ENCODE data around the gene PCDHB11.
"Not testable (repeated sequence)": the region's sequence is repeated elsewhere in the genome, so short reads cannot be mapped to it uniquely, and the experiment has no call there.

PCDHB11 gene

DNA sequence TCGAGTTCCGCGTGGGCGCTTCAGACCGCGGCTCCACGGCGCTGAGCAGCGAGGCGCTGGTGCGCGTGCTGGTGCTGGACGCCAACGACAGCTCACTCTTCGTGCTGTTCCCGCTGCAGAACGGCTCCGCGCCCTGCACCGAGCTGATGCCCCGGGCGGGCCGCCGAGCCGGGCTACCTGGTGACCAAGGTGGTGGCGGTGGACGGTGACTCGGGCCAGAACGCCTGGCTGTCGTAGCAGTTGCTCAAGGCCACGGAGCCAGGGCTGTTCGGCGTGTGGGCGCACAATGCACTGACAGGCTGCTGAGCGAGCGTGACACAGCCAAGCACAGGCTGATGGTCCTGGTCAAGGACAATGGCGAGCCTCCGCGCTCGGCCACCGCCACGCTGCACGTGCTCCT lies 42.1 kb downstream of the PCDHB11 start:
- Histone ChIP-seq H3F3A (ENCODE audit: insufficient read depth, low read length) (no peaks in the 10 kb centered on the region), H3K9me2 (replicated peaks; ENCODE audit: insufficient read depth, low read length) (no peaks in the 10 kb centered on the region), H3K4me2 (ENCODE audit: low read depth, low read length) (no peak overlapping the region), H3K4me3 (ENCODE audit: low read length) (no peak overlapping the region), H4K20me1 (ENCODE audit: insufficient read depth, low read length) (no peaks in the 10 kb centered on the region), H3K9ac (ENCODE audit: low read length) (no peak overlapping the region), H2AFZ (ENCODE audit: low read length) (no peak overlapping the region), H3K36me3 (replicated peaks; ENCODE audit: insufficient read depth, low read length) (no peaks in the 10 kb centered on the region), H3K9me3 (replicated peaks; ENCODE audit: insufficient read depth, low read length) (0 out of 2 replicates have a peak, but pooled peaks cover 4% of the 10 kb centered on the region), H3K79me2 (ENCODE audit: low read length) (no peaks in the 10 kb centered on the region), H3K27me3 (replicated peaks; ENCODE audit: insufficient read depth, low read length) (no peaks in the 10 kb centered on the region), H3K27ac (ENCODE audit: low read length) (no peak overlapping the region), H3K4me1 (ENCODE audit: low read length) (no peaks in the 10 kb centered on the region)
- TF ChIP-seq EZH2 (optimal IDR thresholded peaks at IDR 0.05; ENCODE audit: low read depth, low read length) (no peak), EZH2phosphoT487 (IDR thresholded peaks at IDR 0.05; ENCODE audit: low read length) (no peak)
- TF ChIP-seq, protein P1, sequence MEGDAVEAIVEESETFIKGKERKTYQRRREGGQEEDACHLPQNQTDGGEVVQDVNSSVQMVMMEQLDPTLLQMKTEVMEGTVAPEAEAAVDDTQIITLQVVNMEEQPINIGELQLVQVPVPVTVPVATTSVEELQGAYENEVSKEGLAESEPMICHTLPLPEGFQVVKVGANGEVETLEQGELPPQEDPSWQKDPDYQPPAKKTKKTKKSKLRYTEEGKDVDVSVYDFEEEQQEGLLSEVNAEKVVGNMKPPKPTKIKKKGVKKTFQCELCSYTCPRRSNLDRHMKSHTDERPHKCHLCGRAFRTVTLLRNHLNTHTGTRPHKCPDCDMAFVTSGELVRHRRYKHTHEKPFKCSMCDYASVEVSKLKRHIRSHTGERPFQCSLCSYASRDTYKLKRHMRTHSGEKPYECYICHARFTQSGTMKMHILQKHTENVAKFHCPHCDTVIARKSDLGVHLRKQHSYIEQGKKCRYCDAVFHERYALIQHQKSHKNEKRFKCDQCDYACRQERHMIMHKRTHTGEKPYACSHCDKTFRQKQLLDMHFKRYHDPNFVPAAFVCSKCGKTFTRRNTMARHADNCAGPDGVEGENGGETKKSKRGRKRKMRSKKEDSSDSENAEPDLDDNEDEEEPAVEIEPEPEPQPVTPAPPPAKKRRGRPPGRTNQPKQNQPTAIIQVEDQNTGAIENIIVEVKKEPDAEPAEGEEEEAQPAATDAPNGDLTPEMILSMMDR (IDR thresholded peaks at IDR 0.05; ENCODE audit: low read length) = no peak
- DNase-seq = no peak

DNA sequence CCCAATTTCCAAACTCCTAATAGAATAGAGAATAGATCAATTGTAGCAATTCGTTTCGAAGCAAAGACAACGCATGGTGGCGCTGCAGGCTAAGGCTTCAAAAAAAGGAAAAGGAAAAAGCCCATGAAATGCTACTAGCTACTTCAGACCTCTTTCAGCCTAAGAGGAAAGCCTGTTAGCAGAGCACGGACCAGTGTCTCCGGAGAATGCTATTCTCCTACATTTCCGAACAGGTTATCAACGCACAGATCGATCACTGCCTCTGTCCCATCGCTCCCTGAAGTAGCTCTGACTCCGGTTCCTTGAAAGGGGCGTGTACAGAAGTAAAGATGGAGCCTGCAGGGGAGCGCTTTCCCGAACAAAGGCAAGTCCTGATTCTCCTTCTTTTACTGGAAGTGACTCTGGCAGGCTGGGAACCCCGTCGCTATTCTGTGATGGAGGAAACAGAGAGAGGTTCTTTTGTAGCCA lies 45.9 kb downstream of the PCDHB11 start, which contains the start of gene PCDHB15:
PCDHB15 (plus strand) TSS at position 146 of the 468 bp plus-strand sequence; CDS start at position 330, 184 bp downstream.
- H3K4me2 ChIP-seq (ENCODE audit: low read depth, low read length) = peak within 1 kb of the TSS; percentile 5; the same call in 1 of the 2 replicates
- H3K4me1 ChIP-seq (ENCODE audit: low read length) = no peaks in the 10 kb centered on the region
- H3K36me3 ChIP-seq (replicated peaks; ENCODE audit: insufficient read depth, low read length) = no peaks in the 10 kb centered on the region
- H3K9me3 ChIP-seq (replicated peaks; ENCODE audit: insufficient read depth, low read length) = 0 out of 2 replicates have a peak, but pooled peaks cover 4% of the 10 kb centered on the region
- no peaks in the 10 kb centered on the region for H3K9me2 ChIP-seq (replicated peaks; ENCODE audit: insufficient read depth, low read length)
- TF ChIP-seq EZH2phosphoT487 (IDR thresholded peaks at IDR 0.05; ENCODE audit: low read length) (no peak), EZH2 (optimal IDR thresholded peaks at IDR 0.05; ENCODE audit: low read depth, low read length) (no peak)
- TF ChIP-seq, protein P1 (IDR thresholded peaks at IDR 0.05; ENCODE audit: low read length) = peak; percentile 36
- no peaks in the 10 kb centered on the region for H3K79me2 ChIP-seq (ENCODE audit: low read length)
- DNase-seq = no peak
- no peak within 1 kb of the TSS for H2AFZ ChIP-seq (ENCODE audit: low read length)
- H3F3A ChIP-seq (ENCODE audit: insufficient read depth, low read length) = no peaks in the 10 kb centered on the region
- H4K20me1 ChIP-seq (ENCODE audit: insufficient read depth, low read length) = no peaks in the 10 kb centered on the region
- H3K4me3 ChIP-seq (ENCODE audit: low read length) = no peak within 1 kb of the TSS
- H3K27me3 ChIP-seq (replicated peaks; ENCODE audit: insufficient read depth, low read length) = no peaks in the 10 kb centered on the region
- no peak within 1 kb of the TSS for H3K9ac ChIP-seq (ENCODE audit: low read length)
- H3K27ac ChIP-seq (ENCODE audit: low read length) = no peak within 1 kb of the TSS

DNA sequence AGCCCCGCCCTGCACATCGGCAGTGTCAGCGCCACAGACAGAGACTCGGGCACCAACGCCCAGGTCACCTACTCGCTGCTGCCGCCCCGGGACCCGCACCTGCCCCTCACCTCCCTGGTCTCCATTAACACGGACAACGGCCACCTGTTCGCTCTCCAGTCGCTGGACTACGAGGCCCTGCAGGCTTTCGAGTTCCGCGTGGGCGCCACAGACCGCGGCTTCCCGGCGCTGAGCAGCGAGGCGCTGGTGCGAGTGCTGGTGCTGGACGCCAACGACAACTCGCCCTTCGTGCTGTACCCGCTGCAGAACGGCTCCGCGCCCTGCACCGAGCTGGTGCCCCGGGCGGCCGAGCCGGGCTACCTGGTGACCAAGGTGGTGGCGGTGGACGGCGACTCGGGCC lies 47.5 kb downstream of the PCDHB11 start:
- H3K9ac ChIP-seq (ENCODE audit: low read length); H3K4me1 ChIP-seq (ENCODE audit: low read length); H2AFZ ChIP-seq (ENCODE audit: low read length); DNase-seq; H3K27ac ChIP-seq (ENCODE audit: low read length); H3K27me3 ChIP-seq (replicated peaks; ENCODE audit: insufficient read depth, low read length); H3F3A ChIP-seq (ENCODE audit: insufficient read depth, low read length); H4K20me1 ChIP-seq (ENCODE audit: insufficient read depth, low read length); H3K79me2 ChIP-seq (ENCODE audit: low read length); H3K9me2 ChIP-seq (replicated peaks; ENCODE audit: insufficient read depth, low read length); H3K4me3 ChIP-seq (ENCODE audit: low read length); H3K36me3 ChIP-seq (replicated peaks; ENCODE audit: insufficient read depth, low read length); H3K9me3 ChIP-seq (replicated peaks; ENCODE audit: insufficient read depth, low read length); H3K4me2 ChIP-seq (ENCODE audit: low read depth, low read length): not testable (repeated sequence)

DNA sequence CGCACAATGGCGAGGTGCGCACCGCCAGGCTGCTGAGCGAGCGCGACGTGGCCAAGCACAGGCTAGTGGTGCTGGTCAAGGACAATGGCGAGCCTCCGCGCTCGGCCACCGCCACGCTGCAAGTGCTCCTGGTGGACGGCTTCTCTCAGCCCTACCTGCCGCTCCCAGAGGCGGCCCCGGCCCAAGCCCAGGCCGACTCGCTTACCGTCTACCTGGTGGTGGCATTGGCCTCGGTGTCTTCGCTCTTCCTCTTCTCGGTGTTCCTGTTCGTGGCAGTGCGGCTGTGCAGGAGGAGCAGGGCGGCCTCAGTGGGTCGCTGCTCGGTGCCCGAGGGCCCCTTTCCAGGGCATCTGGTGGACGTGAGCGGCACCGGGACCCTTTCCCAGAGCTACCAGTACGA lies 48.0 kb downstream of the PCDHB11 start:
- not testable (repeated sequence) for H3K4me2 ChIP-seq (ENCODE audit: low read depth, low read length); H3F3A ChIP-seq (ENCODE audit: insufficient read depth, low read length); H3K27me3 ChIP-seq (replicated peaks; ENCODE audit: insufficient read depth, low read length); H3K9me3 ChIP-seq (replicated peaks; ENCODE audit: insufficient read depth, low read length); H3K4me1 ChIP-seq (ENCODE audit: low read length); H3K4me3 ChIP-seq (ENCODE audit: low read length); H3K27ac ChIP-seq (ENCODE audit: low read length); H3K9me2 ChIP-seq (replicated peaks; ENCODE audit: insufficient read depth, low read length); H3K9ac ChIP-seq (ENCODE audit: low read length); H3K36me3 ChIP-seq (replicated peaks; ENCODE audit: insufficient read depth, low read length); H4K20me1 ChIP-seq (ENCODE audit: insufficient read depth, low read length); H2AFZ ChIP-seq (ENCODE audit: low read length); DNase-seq; H3K79me2 ChIP-seq (ENCODE audit: low read length)

Measured in MM.1S (cell line).